Duodenal mucosa (tissue), 2 donors: ENCODE measurements around the gene FSIP2.
"Not testable (repeated sequence)": the region's sequence is repeated elsewhere in the genome, so short reads cannot be mapped to it uniquely, and the experiment has no call there.

Experiments used
- H3K27ac ChIP-seq: one replicate; pipeline ENCODE4 v1.7.0; 2013; ENCODE audit warnings: low read depth, low read length
- H3K27me3 ChIP-seq, 2 donors: one replicate each; pipeline ENCODE4 v1.7.0; 2013; ENCODE audit warnings: low read length in 2 of 2, control low read depth in 1 of 2; ENCODE audit not compliant: insufficient read depth in 2 of 2, control insufficient read depth in 1 of 2
- H3K36me3 ChIP-seq, 2 donors: one replicate each; pipeline ENCODE4 v1.7.0; 2013; ENCODE audit warnings: low read length in 2 of 2, control low read depth in 1 of 2; ENCODE audit not compliant: insufficient read depth in 2 of 2, control insufficient read depth in 1 of 2
- H3K4me1 ChIP-seq, 2 donors: one replicate each; pipeline ENCODE4 v1.7.0; 2013; ENCODE audit warnings: low read length in 2 of 2, control low read depth in 1 of 2; ENCODE audit not compliant: insufficient read depth in 2 of 2, control insufficient read depth in 1 of 2
- H3K4me3 ChIP-seq, 2 donors: one replicate each; pipeline ENCODE4 v1.7.0; 2013; ENCODE audit warnings: low read length in 2 of 2, low read depth in 1 of 2
- H3K9ac ChIP-seq, 2 donors: one replicate each; pipeline ENCODE4 v1.7.0; 2013; ENCODE audit warnings: low read length in 2 of 2, low read depth in 1 of 2
- H3K9me3 ChIP-seq, 2 donors: one replicate each; pipeline ENCODE4 v1.7.0; 2013; ENCODE audit warnings: low read length in 2 of 2, control low read depth in 1 of 2; ENCODE audit not compliant: control insufficient read depth in 1 of 2

FSIP2 gene

DNA sequence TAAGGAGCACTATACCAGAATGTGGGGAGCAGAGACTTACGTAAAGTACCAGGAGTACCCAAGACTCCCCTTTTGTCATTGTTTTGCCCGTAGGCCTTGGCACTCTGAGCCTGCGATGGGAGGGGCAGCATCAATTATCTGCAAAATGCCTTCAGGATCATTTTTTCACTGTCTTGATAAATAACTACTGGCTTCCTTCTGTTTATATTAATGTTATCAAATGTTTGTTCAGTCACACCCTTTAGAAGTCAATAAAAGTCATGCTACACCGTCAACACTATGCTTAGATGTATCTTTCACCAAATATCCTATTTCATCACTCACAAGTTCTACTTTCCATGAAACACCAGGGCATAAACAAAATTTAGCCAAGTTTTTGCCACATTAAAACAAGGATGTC is 116.3 kb downstream of the FSIP2 start:
- Histone ChIP-seq H3K27me3 (no peaks in the 10 kb centered on the region), H3K4me3 (no peak overlapping the region), H3K9me3 (no peaks in the 10 kb centered on the region), H3K27ac (no peak overlapping the region), H3K36me3 (no peaks in the 10 kb centered on the region), H3K4me1 (no peaks in the 10 kb centered on the region), H3K9ac (no peak overlapping the region)

DNA sequence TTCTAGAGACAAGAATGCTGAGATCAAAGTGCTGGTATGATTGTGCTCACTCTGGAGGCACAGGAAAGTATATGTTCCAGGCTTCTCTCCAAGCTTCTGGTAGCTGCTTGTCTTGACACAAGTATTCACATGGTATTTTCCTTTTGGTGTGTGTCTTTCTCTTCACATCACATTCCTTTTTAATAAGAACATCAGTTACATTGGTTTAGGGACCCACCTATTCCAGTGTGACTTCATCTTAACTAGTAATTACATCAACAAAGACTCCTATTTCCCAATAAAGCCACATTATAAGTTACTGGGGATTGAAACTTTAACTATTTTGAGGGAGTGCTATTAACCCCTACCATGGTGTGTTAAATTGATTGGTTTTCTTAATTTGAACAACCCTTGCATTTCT is 119.1 kb downstream of the FSIP2 start:
- no peaks in the 10 kb centered on the region for H3K4me1 ChIP-seq

DNA sequence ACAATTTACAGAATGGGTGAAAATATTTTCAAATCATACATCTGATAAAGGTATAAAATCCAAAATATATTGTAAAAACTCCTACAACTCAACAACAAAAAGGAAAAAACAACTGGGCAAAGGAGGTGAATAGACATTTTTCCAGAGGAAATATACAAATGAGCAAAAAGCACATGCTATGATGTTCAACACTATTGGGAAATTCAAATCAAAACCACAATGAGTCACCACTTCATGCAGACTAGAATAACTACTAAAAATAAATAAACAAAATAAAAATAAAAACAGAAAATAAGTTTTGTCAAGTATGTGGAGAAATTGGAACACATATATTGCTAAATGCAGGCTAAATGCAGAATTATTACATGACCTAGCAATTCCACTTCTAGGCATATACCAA is 120.9 kb downstream of the FSIP2 start:
- H3K4me1 ChIP-seq: no peaks in the 10 kb centered on the region
- H3K9ac ChIP-seq: no peak overlapping the region
- H3K27ac ChIP-seq: no peak overlapping the region
- no peaks in the 10 kb centered on the region for H3K36me3 ChIP-seq
- H3K4me3 ChIP-seq: no peak overlapping the region
- no peaks in the 10 kb centered on the region for H3K27me3 ChIP-seq
- H3K9me3 ChIP-seq: no peaks in the 10 kb centered on the region

More for the DNA sequence above, 119.1 kb downstream of the FSIP2 start:
- Histone ChIP-seq H3K4me3 (no peak overlapping the region), H3K9me3 (no peaks in the 10 kb centered on the region), H3K27ac (no peak overlapping the region), H3K9ac (no peak overlapping the region), H3K27me3 (no peaks in the 10 kb centered on the region), H3K36me3 (no peaks in the 10 kb centered on the region)

DNA sequence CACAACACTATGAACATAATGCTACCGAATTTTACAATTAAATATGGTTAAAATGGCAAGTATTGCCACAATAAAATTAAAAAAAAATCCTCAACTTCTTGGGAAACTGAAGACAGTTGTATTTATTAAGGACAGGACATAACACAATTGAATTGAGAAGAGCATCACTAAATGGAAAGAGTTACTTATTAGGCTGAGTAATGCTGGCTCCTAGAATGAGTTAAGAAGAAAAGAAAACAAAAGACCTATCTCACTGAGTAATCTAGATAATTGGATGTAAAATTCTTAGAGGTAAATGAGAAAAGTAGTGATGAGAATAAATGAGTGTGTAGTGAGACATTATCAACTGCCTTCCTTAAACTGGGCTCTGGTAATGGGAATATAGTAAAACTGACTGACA is 121.7 kb downstream of the FSIP2 start:
- Histone ChIP-seq H3K36me3 (no peaks in the 10 kb centered on the region), H3K4me1 (no peaks in the 10 kb centered on the region), H3K4me3 (no peak overlapping the region), H3K9me3 (no peaks in the 10 kb centered on the region), H3K27me3 (no peaks in the 10 kb centered on the region), H3K9ac (no peak overlapping the region), H3K27ac (no peak overlapping the region)

DNA sequence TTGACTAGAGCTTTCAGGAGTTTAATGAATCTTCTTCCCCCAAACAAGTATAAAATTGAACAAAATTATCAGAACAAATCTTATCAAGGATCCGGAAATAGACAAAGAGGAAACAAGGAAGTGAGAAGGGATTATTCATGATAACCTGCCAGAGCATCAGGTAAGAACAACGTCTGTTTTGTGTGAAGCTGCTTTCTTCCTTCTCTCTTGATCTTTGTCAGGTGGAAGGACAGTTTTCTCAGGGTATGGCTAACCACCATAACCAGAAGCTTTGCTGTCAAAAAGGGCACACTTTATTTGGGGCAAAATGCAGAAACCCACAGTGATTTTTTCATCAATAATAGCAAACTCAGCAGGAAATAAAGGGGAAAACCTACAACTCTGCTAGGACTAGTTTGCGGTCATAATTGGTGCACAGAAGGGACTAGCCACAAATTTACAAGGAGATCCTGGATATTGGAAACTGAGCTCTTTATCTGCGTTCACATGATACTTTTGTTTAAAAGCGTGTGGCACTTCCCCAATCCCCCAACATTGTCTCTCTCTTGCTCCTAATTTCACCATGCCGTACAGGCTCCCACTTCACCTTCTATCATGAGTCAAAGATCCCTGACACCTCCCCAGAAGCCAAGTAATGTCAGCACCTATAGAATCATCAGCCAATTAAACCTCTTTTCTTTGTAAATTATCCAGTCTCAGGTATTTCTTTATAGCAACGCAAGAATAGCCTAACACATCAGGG is 124.2 kb downstream of the FSIP2 start:
- Histone ChIP-seq H3K9ac (no peak overlapping the region), H3K27ac (no peak overlapping the region), H3K9me3 (no peaks in the 10 kb centered on the region), H3K36me3 (no peaks in the 10 kb centered on the region), H3K4me1 (no peaks in the 10 kb centered on the region), H3K27me3 (no peaks in the 10 kb centered on the region), H3K4me3 (no peak overlapping the region)

DNA sequence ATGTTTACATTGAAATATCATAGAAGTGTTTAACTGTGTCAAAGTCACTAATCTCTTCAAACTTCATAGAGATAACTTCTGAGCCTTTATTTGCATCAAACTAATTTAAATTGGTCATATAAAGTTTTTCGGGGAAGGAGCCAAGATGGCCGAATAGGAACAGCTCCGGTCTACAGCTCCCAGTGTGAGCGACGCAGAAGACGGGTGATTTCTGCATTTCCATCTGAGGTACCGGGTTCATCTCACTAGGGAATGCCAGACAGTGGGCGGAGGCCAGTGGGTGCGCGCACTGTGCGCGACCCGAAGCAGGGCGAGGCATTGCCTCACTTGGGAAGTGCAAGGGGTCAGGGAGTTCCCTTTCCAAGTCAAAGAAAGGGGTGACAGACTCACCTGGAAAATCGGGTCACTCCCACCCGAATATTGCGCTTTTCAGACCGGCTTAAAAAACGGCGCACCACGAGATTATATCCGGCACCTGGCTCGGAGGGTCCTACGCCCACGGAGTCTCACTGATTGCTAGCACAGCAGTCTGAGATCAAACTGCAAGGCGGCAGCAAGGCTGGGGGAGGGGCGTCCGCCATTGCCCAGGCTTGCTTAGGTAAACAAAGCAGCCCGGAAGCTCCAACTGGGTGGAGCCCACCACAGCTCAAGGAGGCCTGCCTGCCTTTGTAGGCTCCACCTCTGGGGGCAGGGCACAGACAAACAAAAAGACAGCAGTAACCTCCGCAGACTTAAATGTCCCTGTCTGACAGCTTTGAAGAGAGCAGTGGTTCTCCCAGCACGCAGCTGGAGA is 126.1 kb downstream of the FSIP2 start:
- not testable (repeated sequence) for H3K27ac ChIP-seq, H3K36me3 ChIP-seq, H3K4me1 ChIP-seq, H3K9ac ChIP-seq, H3K9me3 ChIP-seq, H3K27me3 ChIP-seq, H3K4me3 ChIP-seq

DNA sequence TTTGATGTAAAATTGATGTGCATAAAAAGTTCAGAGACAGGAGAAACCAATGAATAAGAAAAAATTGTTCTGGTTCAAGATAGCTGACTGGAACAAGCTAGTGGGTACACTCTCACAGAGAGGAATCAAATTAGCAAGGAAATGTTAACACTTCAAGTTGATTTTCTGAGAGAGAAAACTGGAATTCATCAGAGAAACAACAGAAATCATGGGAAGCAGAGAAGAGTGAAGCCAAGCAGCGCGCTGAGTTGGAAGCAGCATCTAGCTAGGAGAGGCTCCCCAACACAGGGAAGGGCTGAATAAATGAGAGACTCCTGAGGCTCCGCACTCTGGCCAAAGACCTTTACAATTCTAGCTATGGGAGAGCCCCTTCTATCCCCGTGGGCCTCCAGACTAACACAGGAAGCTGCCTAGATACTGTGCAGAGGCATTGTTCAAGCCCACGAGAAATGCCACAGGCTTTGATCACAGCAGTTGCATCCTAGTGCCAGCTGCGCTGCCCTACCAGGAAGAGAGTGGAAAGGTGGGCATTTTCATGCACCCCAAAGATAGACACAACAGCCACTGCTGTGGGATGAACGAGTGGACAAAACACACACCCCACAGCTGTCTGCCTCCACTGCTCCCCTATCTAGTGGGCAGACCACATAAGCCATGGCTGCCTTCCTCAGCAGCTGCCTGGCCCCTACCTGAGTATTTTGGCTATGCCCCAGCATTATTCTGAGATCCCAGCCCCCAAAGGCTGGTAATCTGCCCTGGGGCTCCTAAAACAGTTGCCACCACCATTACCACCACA is 136.7 kb downstream of the FSIP2 start:
- Histone ChIP-seq H3K9ac (no peak overlapping the region), H3K4me3 (no peak overlapping the region), H3K27ac (no peak overlapping the region), H3K4me1 (no peaks in the 10 kb centered on the region), H3K27me3 (no peaks in the 10 kb centered on the region), H3K9me3 (no peaks in the 10 kb centered on the region), H3K36me3 (no peaks in the 10 kb centered on the region)

DNA sequence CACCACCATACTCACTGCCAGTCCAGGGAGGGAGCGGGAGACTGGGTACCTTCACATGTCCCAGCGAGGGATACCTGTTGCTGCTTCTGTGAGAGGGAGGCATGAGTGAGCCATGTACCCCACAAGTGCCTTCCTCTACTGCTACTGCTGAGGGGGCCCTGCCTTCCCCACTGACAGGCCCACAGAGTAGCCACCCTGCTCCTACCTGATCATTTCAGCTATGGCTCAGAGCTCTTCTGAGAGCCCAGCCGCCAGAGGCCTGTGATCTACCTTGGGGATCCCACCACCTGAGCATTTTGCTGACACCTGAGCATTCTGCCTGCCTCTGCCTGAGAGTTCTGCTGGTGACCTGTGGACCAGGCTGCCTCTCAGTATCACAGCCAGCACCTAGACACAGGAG is 137.6 kb downstream of the FSIP2 start:
- Histone ChIP-seq H3K27ac (no peak overlapping the region), H3K9me3 (no peaks in the 10 kb centered on the region), H3K9ac (no peak overlapping the region), H3K36me3 (no peaks in the 10 kb centered on the region), H3K4me3 (no peak overlapping the region), H3K27me3 (no peaks in the 10 kb centered on the region), H3K4me1 (no peaks in the 10 kb centered on the region)

DNA sequence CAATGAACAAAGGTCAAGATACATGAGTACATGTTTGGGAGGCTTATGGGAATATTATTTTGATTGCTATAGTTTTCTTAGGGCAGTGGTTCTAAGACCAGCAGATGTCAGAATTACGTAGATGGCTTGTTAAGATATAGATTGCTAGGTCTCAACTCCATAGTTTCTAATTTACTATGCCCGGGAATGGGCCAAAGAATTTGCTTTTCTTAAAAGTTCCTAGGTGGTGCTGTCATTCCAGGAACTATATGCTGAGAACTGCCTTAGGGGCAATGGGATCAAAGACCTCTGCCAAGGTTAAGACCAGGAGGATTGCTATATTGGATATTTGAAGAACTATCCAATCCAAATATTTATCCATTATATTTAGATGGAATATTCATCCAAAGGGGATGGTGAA is 141.8 kb downstream of the FSIP2 start:
- no peaks in the 10 kb centered on the region for H3K4me1 ChIP-seq
- no peaks in the 10 kb centered on the region for H3K9me3 ChIP-seq
- H3K36me3 ChIP-seq: no peaks in the 10 kb centered on the region
- H3K27me3 ChIP-seq: no peaks in the 10 kb centered on the region
- H3K9ac ChIP-seq: no peak overlapping the region
- H3K4me3 ChIP-seq: no peak overlapping the region
- H3K27ac ChIP-seq: no peak overlapping the region
